Skeletal muscle tissue (tissue), 4 donors: ENCODE measurements around the gene CFAP97D1. TPM values are rescaled to one million over a fixed set of nuclear protein-coding genes. Genes with fewer than 3 reads are reported as not detected.
"Not testable (repeated sequence)": the region's sequence is repeated elsewhere in the genome, so short reads cannot be mapped to it uniquely, and the experiment has no call there.

Source experiments
- H3K27ac ChIP-seq: one replicate; pipeline ENCODE4 v1.7.0; 2013; ENCODE audit warnings: mild to moderate bottlenecking, low read depth, low read length, inconsistent platforms
- H3K27me3 ChIP-seq, 3 donors: one replicate each; pipeline ENCODE4 v1.7.0; 2013; ENCODE audit warnings: low read length in 3 of 3; ENCODE audit not compliant: control insufficient read depth in 3 of 3, insufficient read depth in 3 of 3
- H3K36me3 ChIP-seq, 3 donors: one replicate each; pipeline ENCODE4 v1.7.0; 2013; ENCODE audit warnings: low read length in 3 of 3; ENCODE audit not compliant: control insufficient read depth in 3 of 3, insufficient read depth in 3 of 3
- H3K4me1 ChIP-seq, 3 donors: one replicate each; pipeline ENCODE4 v1.7.0; 2013; ENCODE audit warnings: low read length in 3 of 3, mild to moderate bottlenecking in 3 of 3; ENCODE audit not compliant: control insufficient read depth in 3 of 3, insufficient read depth in 3 of 3
- H3K4me3 ChIP-seq, 3 donors: one replicate each; pipeline ENCODE4 v1.7.0; 2013; ENCODE audit warnings: low read length in 3 of 3
- H3K9ac ChIP-seq, 3 donors: one replicate each; pipeline ENCODE4 v1.7.0; 2013; ENCODE audit warnings: low read length in 3 of 3, mild to moderate bottlenecking in 3 of 3, moderate library complexity in 2 of 3, low read depth in 1 of 3
- H3K9me3 ChIP-seq, 3 donors: one replicate each; pipeline ENCODE4 v1.7.0; 2013; ENCODE audit warnings: low read length in 3 of 3; ENCODE audit not compliant: control insufficient read depth in 3 of 3
- total RNA-seq: library from RNA; depleted of rRNA; stranded (reverse); fragments of >200 nt; gene quantifications from one replicate; pipeline ENCODE4 v1.2.3, GENCODE V29; 2014
- donor health status: Osteomylitis.

The CFAP97D1 gene
- total RNA-seq, 1 donor from 2014 or later: not detected

DNA sequence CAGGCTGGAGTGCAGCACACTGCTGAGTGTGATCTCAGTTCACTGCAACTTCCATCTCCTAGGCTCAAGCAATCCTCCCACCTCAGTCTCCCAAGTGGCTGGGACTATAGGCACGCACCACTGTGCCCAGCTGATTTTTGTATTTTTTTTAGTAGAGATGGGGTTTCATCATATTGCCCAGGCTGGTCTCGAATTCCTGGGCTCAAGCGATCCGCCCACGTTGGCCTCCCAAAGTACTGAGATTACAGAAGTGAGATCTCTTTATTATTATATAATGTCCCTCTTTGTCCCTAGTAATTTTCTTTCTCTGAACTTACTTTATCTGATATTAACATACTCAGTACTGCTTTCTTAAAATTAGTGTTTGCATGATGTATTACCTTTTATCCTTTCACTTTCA is 8.3 kb downstream of the CFAP97D1 start:
- H3K27me3 ChIP-seq: no peaks in the 10 kb centered on the region
- no peak overlapping the region for H3K9ac ChIP-seq
- H3K4me3 ChIP-seq: no peak overlapping the region
- H3K27ac ChIP-seq: no peak overlapping the region
- H3K9me3 ChIP-seq: no peaks in the 10 kb centered on the region
- no peaks in the 10 kb centered on the region for H3K4me1 ChIP-seq
- H3K36me3 ChIP-seq: no peaks in the 10 kb centered on the region

DNA sequence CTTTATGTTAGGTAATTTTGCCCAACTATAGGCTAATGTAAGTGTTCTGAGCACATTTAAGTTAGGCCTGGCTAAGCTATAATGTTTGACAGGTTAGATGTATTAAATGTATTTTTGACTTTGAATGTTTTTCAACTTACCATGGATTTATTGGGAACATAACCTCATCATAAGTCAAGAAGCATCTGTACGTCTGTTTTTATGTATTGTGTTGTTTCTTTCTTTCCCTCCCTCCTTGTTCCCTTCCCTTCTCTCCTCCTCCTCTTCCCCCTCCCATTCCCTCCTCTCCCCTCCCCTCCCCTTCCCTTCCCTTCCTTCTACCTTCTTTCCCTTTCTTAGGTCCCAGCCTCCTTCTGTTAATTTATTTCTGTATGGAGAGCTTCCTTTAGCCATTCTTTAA is 9.2 kb downstream of the CFAP97D1 start:
- no peak overlapping the region for H3K27ac ChIP-seq
- no peak overlapping the region for H3K9ac ChIP-seq

DNA sequence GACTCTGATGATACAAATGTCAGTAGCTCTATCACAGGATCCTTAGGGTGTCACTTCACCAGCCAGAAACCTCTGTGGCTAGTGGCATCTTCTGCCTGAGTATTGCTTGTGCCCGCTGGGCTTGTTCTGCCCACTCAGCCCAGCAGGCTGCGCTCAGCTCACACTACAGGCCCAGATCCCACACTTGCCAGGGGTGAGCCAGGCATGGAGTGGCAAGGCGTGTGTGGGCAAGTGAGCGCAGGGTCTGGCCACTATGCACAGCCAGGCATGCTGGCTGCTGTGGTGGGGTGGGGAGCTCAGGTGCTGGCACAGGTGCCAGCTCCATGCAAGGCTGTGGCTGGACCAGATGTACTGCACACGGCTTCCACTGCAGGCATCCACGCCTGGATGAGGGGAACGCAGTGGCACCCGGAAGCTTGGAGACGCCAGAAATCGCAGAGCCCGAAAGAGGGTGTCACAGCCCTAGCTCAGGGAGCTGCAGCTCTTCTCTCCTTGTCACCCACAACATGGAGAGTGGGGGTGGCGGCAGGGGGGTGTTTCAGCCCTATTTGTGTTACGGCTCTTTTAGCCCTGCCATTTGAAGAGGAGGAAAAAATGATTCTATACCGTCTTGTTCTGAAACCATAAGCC is 10.2 kb downstream of the CFAP97D1 start:
- Histone ChIP-seq H3K27ac (no peak overlapping the region), H3K9me3 (no peaks in the 10 kb centered on the region), H3K27me3 (no peaks in the 10 kb centered on the region)

More for the DNA sequence above, 9.2 kb downstream of the CFAP97D1 start:
- Histone ChIP-seq H3K4me1 (no peaks in the 10 kb centered on the region), H3K27me3 (no peaks in the 10 kb centered on the region), H3K9me3 (no peaks in the 10 kb centered on the region), H3K4me3 (no peak overlapping the region), H3K36me3 (no peaks in the 10 kb centered on the region)

DNA sequence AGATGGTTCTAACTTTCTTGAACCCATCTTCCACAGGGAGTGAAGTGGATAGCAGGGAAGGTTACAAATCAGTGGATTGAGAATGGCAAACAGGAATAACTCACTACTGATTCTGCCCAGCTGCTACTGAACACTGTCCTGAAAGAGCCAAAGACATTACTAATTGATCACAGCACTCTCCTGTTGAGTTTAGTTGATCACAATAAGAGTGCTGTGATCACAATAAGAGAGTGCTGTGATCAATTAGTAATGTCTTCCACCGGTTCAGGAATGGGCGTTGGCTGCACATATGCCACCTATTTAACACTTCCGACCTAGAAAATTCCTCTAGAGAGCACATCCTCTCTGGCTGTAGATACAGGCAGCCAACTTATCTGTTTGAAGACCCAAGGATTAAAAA is 11.4 kb downstream of the CFAP97D1 start:
- Histone ChIP-seq H3K4me1 (no peaks in the 10 kb centered on the region), H3K27me3 (no peaks in the 10 kb centered on the region), H3K27ac (no peak overlapping the region), H3K9me3 (no peaks in the 10 kb centered on the region), H3K4me3 (no peak overlapping the region), H3K9ac (no peak overlapping the region), H3K36me3 (no peaks in the 10 kb centered on the region)

More for the DNA sequence above, 10.2 kb downstream of the CFAP97D1 start:
- Histone ChIP-seq H3K36me3 (no peaks in the 10 kb centered on the region), H3K9ac (no peak overlapping the region), H3K4me3 (no peak overlapping the region), H3K4me1 (no peaks in the 10 kb centered on the region)

DNA sequence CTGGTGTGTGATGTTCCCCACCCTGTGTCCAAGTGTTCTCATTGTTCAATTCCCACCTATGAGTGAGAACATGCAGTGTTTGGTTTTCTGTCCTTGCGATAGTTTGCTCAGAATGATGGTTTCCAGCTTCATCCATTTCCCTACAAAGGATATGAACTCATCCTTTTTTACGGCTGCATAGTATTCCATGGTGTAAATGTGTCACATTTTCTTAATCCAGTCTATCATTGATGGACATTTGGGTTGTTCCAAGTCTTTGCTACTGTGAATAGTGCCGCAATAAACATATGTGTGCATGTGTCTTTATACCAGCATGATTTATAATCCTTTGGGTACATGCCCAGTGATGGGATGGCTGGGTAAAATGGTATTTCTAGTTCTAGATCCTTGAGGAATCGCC is 12.4 kb downstream of the CFAP97D1 start:
- H3K9me3 ChIP-seq, H3K27me3 ChIP-seq, H3K4me3 ChIP-seq, H3K36me3 ChIP-seq, H3K4me1 ChIP-seq, H3K9ac ChIP-seq, H3K27ac ChIP-seq: not testable (repeated sequence)

DNA sequence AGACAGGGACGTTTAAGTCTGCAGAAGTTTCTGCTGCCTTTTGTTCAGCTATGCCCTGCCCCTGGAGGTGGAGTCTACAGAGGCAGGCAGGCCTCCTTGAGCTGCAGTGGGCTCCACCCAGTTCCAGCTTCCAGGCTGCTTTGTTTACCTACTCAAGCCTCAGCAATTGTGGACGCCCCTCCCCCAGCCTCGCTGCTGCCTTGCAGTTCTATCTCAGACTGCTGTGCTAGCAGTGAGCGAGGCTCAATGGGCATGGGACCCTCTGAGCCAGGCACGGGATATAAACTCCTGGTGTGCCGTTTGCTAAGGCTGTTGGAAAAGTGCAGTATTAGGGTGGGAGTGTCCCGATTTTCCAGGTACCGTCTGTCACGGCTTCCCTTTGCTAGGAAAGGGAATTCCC is 17.8 kb downstream of the CFAP97D1 start:
- not testable (repeated sequence) for H3K36me3 ChIP-seq, H3K4me1 ChIP-seq, H3K9me3 ChIP-seq, H3K27me3 ChIP-seq, H3K9ac ChIP-seq, H3K27ac ChIP-seq, H3K4me3 ChIP-seq

DNA sequence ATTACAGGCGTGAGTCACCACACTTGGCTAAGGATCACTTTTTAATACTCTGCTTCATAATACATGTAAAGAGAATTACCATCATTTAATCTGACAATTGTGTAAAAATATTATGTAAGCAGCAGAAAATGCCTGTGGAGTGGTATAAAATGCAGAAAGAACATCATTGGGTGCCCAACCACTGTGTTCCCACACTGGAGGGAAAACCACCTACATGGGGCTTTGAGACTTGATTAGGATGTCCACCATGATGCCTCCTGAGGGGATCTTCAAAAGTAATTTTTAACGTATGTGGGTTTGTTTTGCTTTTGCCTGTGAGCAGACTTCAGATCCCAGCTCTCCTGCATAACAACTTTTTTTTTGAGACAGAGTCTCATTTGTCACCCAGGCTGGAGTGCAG is 18.8 kb downstream of the CFAP97D1 start:
- H3K4me3 ChIP-seq: no peak overlapping the region
- no peak overlapping the region for H3K9ac ChIP-seq
- no peaks in the 10 kb centered on the region for H3K27me3 ChIP-seq
- no peak overlapping the region for H3K27ac ChIP-seq
- H3K9me3 ChIP-seq: no peaks in the 10 kb centered on the region
- H3K4me1 ChIP-seq: no peaks in the 10 kb centered on the region
- H3K36me3 ChIP-seq: no peaks in the 10 kb centered on the region

DNA sequence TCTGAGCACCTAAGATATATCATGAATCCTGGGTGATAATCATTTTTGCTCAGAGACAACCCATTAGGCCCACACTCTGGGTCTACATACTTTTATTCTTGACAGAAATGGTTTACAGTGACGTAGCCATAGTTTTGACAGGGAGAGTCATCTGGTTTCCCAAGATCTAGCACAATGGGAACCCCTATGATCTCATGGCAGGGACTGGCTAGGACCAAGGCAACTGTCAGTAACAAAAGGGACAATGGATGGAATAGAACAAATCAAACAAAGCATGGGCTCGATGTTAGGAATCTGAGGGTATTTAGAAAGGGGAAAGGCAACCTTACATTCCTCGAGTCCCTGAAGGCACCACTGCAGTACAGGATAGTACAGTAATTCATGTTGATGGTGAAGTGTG is 20.5 kb downstream of the CFAP97D1 start:
- Histone ChIP-seq H3K4me1 (no peaks in the 10 kb centered on the region), H3K9me3 (no peaks in the 10 kb centered on the region), H3K36me3 (no peaks in the 10 kb centered on the region), H3K4me3 (no peak overlapping the region), H3K9ac (no peak overlapping the region), H3K27ac (no peak overlapping the region), H3K27me3 (no peaks in the 10 kb centered on the region)

DNA sequence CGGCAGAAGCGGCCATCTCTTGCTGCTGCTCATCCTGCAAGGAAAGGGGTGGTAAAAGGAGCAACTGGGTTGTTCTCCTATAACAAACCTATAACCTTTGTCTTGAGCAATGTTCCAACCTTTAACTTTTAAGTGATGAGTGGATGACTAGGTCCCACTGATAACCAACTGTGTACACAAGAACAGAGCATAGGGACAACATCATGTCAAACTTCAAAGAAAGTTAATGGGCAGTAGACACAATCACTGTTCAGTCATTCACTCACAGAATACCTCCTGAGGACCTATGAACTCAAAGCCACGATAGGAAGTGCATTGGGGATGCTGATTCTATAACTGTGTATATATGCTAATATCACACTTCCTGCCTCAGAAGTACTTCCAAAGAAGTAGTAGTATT is 21.6 kb downstream of the CFAP97D1 start:
- no peaks in the 10 kb centered on the region for H3K4me1 ChIP-seq
- H3K27ac ChIP-seq: no peak overlapping the region
- H3K9me3 ChIP-seq: no peaks in the 10 kb centered on the region
- H3K27me3 ChIP-seq: no peaks in the 10 kb centered on the region
- H3K9ac ChIP-seq: no peak overlapping the region
- no peaks in the 10 kb centered on the region for H3K36me3 ChIP-seq
- no peak overlapping the region for H3K4me3 ChIP-seq

DNA sequence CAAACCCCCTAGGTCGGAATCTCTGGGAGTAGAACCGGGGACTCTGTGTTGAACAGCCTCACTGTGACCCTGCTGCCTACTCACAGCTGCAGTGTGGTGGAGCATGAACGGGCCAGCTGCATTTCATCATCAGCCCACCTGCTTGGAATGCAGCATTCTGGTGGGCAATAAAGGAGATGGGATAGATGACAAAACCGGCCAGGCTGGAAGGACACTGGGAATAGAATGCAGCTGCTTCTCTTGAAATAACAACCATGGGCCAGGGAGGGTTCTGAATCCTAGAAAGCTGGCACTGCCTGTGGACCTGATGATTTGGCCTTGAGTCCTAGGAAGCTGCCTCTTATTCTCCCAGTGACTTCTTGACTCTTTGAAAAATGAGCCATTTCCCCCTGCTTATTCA is 23.5 kb downstream of the CFAP97D1 start:
- Histone ChIP-seq H3K9me3 (no peaks in the 10 kb centered on the region), H3K36me3 (no peaks in the 10 kb centered on the region), H3K27ac (no peak overlapping the region), H3K27me3 (no peaks in the 10 kb centered on the region), H3K4me3 (no peak overlapping the region), H3K4me1 (no peaks in the 10 kb centered on the region), H3K9ac (no peak overlapping the region)

DNA sequence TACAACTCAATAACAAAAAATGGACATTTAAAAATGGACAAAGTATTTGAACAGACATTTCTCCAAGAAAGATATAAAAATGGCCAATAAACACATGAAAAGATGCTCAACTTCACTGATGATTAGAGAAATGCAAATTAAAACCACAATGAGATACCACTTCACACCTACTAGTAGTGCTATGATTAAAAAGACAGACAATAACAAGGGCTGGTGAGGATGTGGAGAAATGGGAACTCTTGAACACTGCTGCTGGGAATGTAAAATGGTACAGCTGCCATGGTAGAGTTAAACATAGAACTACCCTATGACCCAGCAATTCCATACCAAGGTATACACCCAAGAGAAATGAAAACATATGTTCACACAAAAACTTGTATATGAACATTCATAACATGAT is 24.9 kb downstream of the CFAP97D1 start:
- no peak overlapping the region for H3K27ac ChIP-seq
- no peaks in the 10 kb centered on the region for H3K27me3 ChIP-seq
- no peaks in the 10 kb centered on the region for H3K4me1 ChIP-seq
- H3K4me3 ChIP-seq: no peak overlapping the region
- H3K9ac ChIP-seq: no peak overlapping the region
- H3K36me3 ChIP-seq: no peaks in the 10 kb centered on the region
- H3K9me3 ChIP-seq: no peaks in the 10 kb centered on the region
